IPS DF 4.7 (cell line): ENCODE data around the gene PUM2.

Experiments used
- DNase-seq: peaks from one replicate; pipeline ENCODE4 v3.0.0-alpha.2; 2013; ENCODE audit warnings: low spot score; ENCODE audit errors: extremely low read depth

PUM2 gene

GRCh38 chr2:20343128-20343527 is 7.5 kb downstream of the PUM2 start:
- DNase-seq, result no peak

GRCh38 chr2:20339012-20339411 is 11.6 kb downstream of the PUM2 start:
- DNase-seq, result no peak

GRCh38 chr2:20334605-20335203 is 15.9 kb downstream of the PUM2 start:
- DNase-seq, result no peak

GRCh38 chr2:20333738-20334137 is 16.9 kb downstream of the PUM2 start:
- no peak for DNase-seq

- no peak for DNase-seq
Measured at GRCh38 chr2:20330192-20330591, 20.5 kb downstream of the PUM2 start.

- DNase-seq, result no peak
Measured at GRCh38 chr2:20327370-20327769, 23.3 kb downstream of the PUM2 start.

GRCh38 chr2:20326163-20326780 is 24.4 kb downstream of the PUM2 start:
- no peak for DNase-seq

GRCh38 chr2:20322527-20323300 is 27.9 kb downstream of the PUM2 start:
- no peak for DNase-seq

GRCh38 chr2:20317690-20318089 is 33.0 kb downstream of the PUM2 start:
- no peak for DNase-seq

GRCh38 chr2:20317197-20317596 is 33.4 kb downstream of the PUM2 start:
- no peak for DNase-seq

GRCh38 chr2:20314562-20315501 is 35.8 kb downstream of the PUM2 start:
- no peak for DNase-seq

- DNase-seq, result no peak
Measured at GRCh38 chr2:20313659-20314058, 37.0 kb downstream of the PUM2 start.

- DNase-seq, result no peak
Measured at GRCh38 chr2:20309001-20309400, 41.6 kb downstream of the PUM2 start.

- DNase-seq, result no peak
Measured at GRCh38 chr2:20307311-20307710, 43.3 kb downstream of the PUM2 start.

GRCh38 chr2:20304411-20304810 is 46.2 kb downstream of the PUM2 start:
- no peak for DNase-seq

GRCh38 chr2:20303966-20304365 is 46.7 kb downstream of the PUM2 start:
- DNase-seq, result no peak

- no peak for DNase-seq
Measured at GRCh38 chr2:20302019-20302418, 48.6 kb downstream of the PUM2 start.

GRCh38 chr2:20300656-20301055 is 50.0 kb downstream of the PUM2 start:
- no peak for DNase-seq

- DNase-seq, result no peak
Measured at GRCh38 chr2:20299113-20299512, 51.5 kb downstream of the PUM2 start.

GRCh38 chr2:20294231-20294630 is 56.4 kb downstream of the PUM2 start:
- DNase-seq, result no peak

GRCh38 chr2:20292984-20293383 is 57.7 kb downstream of the PUM2 start:
- DNase-seq, result no peak
